KMS-11 (cell line): Measurements from ENCODE around the gene GPR173.

Experiments used
- H2AFZ ChIP-seq: fragments of 200-600 bp; sonication (generic); 2 replicates; pipeline ENCODE4 v1.6.1; 2016; ENCODE audit warnings: antibody characterized with exemption, mixed run types, low read depth
- H3K27ac ChIP-seq: fragments of 200-600 bp; sonication (generic); 2 replicates; pipeline ENCODE4 v1.6.1; 2016; ENCODE audit warnings: mild to moderate bottlenecking, mixed run types
- H3K27me3 ChIP-seq: fragments of 200-600 bp; sonication (generic); 2 replicates; pipeline ENCODE4 v1.6.1; 2017; ENCODE audit warnings: mild to moderate bottlenecking, low read depth, mixed run types, moderate library complexity; ENCODE audit not compliant: insufficient read depth
- H3K36me3 ChIP-seq: fragments of 200-600 bp; sonication (generic); 2 replicates; pipeline ENCODE4 v1.6.1; 2017; ENCODE audit warnings: mild to moderate bottlenecking, mixed run types; ENCODE audit not compliant: insufficient read depth
- H3K4me1 ChIP-seq: fragments of 200-600 bp; sonication (generic); 2 replicates; pipeline ENCODE4 v1.6.1; 2016; ENCODE audit warnings: mild to moderate bottlenecking, low read depth, mixed run types; ENCODE audit not compliant: poor library complexity, severe bottlenecking
- H3K4me2 ChIP-seq: fragments of 200-600 bp; sonication (generic); 2 replicates; pipeline ENCODE4 v1.7.0; 2016; ENCODE audit warnings: mild to moderate bottlenecking, mixed run types
- H3K4me3 ChIP-seq: fragments of 200-600 bp; sonication (generic); IDR thresholded peaks from 2 replicates; pipeline ENCODE4 v1.6.1; 2017; ENCODE audit warnings: low read depth, low read length, mixed read lengths; ENCODE audit not compliant: insufficient read depth
- H3K79me2 ChIP-seq: fragments of 200-600 bp; sonication (generic); 2 replicates; pipeline ENCODE4 v1.6.1; 2016; ENCODE audit warnings: low read depth, mixed run types; ENCODE audit not compliant: insufficient read depth
- H3K9ac ChIP-seq: fragments of 200-600 bp; sonication (generic); 2 replicates; pipeline ENCODE4 v1.6.1; 2016; ENCODE audit warnings: mild to moderate bottlenecking, mixed run types
- H4K20me1 ChIP-seq: fragments of 200-600 bp; sonication (generic); 2 replicates; pipeline ENCODE4 v1.6.1; 2016; ENCODE audit warnings: mild to moderate bottlenecking, mixed run types; ENCODE audit not compliant: insufficient read depth
- TF ChIP-seq, protein P1 (sequence below): fragments of 200-600 bp; sonication (generic); conservative IDR thresholded peaks from 2 replicates; pipeline ENCODE4 v1.6.1; 2017; ENCODE audit warnings: low read depth, mild to moderate bottlenecking, antibody characterized with exemption, low read length, moderate library complexity, mixed read lengths

The GPR173 gene

DNA sequence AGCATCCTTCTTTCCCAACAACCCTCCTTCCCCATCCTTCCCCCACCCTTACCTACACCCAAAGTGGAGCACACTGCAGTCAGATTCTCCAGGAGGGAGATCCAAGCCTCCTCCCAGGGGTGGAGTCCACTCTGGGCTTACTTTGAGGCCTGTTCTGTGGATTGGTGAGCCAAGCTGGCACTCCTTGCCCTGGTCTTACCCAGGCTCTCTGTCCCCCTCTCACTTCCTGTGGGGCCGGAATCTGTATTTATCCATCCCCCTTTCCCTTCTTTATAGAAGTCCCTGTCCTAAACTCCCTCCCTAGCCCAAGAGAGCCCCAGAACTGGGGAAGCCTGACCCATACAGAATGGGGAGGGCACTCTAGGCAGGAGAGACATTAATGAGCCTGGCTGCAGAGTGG is 30.4 kb downstream of the GPR173 start:
- H2AFZ ChIP-seq = no peak overlapping the region
- no peak overlapping the region for H3K4me2 ChIP-seq
- no peaks in the 10 kb centered on the region for H3K4me1 ChIP-seq
- H3K36me3 ChIP-seq = no peaks in the 10 kb centered on the region
- no peaks in the 10 kb centered on the region for H4K20me1 ChIP-seq
- no peak overlapping the region for H3K9ac ChIP-seq
- H3K4me3 ChIP-seq = no peak overlapping the region
- H3K27me3 ChIP-seq = no peaks in the 10 kb centered on the region
- H3K79me2 ChIP-seq = no peaks in the 10 kb centered on the region
- TF ChIP-seq, protein P1, sequence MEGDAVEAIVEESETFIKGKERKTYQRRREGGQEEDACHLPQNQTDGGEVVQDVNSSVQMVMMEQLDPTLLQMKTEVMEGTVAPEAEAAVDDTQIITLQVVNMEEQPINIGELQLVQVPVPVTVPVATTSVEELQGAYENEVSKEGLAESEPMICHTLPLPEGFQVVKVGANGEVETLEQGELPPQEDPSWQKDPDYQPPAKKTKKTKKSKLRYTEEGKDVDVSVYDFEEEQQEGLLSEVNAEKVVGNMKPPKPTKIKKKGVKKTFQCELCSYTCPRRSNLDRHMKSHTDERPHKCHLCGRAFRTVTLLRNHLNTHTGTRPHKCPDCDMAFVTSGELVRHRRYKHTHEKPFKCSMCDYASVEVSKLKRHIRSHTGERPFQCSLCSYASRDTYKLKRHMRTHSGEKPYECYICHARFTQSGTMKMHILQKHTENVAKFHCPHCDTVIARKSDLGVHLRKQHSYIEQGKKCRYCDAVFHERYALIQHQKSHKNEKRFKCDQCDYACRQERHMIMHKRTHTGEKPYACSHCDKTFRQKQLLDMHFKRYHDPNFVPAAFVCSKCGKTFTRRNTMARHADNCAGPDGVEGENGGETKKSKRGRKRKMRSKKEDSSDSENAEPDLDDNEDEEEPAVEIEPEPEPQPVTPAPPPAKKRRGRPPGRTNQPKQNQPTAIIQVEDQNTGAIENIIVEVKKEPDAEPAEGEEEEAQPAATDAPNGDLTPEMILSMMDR = no peak
- no peak overlapping the region for H3K27ac ChIP-seq

DNA sequence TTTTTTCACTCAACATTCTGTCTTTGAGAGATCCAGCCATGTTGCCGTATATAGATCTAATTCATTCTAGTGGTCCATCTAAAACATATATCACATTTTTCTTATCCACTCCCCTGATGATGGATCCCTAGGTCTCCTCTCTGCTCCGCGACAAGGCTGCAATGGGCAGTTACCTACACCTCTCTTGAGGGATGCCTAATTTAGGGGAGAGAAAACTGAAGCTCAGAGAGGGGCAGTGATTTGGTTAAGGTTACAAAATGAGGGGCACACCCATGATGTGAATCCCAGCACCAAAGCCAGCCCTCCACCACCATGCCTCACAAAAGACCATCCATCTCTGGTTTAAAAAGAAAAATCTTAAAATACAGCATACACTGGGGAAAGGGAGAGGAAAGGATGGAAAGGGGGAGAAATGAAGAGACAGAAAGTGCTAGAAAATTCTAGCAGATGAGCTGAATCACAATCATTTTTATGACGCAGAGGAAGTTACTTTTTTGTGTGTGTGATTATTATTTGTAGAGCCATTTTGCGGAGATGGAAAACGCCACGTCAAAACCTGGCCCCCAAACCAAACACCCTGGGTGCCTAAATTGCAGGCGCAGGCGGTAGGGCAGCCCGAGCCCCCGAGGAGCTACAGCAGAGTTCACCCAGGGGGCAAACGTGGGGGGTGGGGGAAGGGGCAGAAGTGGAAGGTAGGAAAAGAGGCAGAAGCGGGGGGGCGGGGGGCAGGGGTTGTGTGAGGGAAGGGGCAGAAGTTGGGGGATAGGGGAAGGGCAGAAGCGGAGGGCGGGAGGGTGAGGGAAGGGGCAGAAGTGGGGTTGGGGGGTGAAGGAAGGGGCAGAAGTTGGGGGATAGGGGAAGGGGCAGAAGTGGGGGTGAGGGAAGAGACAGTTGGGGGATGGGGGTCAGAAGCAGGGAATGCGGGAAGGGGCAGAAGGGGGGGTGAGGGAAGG is 32.3 kb downstream of the GPR173 start:
- Histone ChIP-seq H3K79me2 (no peaks in the 10 kb centered on the region), H4K20me1 (no peaks in the 10 kb centered on the region), H3K4me1 (no peaks in the 10 kb centered on the region), H3K27ac (no peak overlapping the region), H3K27me3 (no peaks in the 10 kb centered on the region), H3K4me2 (no peak overlapping the region), H2AFZ (no peak overlapping the region), H3K9ac (no peak overlapping the region), H3K4me3 (no peak overlapping the region), H3K36me3 (no peaks in the 10 kb centered on the region)
- TF ChIP-seq, protein P1 = no peak

DNA sequence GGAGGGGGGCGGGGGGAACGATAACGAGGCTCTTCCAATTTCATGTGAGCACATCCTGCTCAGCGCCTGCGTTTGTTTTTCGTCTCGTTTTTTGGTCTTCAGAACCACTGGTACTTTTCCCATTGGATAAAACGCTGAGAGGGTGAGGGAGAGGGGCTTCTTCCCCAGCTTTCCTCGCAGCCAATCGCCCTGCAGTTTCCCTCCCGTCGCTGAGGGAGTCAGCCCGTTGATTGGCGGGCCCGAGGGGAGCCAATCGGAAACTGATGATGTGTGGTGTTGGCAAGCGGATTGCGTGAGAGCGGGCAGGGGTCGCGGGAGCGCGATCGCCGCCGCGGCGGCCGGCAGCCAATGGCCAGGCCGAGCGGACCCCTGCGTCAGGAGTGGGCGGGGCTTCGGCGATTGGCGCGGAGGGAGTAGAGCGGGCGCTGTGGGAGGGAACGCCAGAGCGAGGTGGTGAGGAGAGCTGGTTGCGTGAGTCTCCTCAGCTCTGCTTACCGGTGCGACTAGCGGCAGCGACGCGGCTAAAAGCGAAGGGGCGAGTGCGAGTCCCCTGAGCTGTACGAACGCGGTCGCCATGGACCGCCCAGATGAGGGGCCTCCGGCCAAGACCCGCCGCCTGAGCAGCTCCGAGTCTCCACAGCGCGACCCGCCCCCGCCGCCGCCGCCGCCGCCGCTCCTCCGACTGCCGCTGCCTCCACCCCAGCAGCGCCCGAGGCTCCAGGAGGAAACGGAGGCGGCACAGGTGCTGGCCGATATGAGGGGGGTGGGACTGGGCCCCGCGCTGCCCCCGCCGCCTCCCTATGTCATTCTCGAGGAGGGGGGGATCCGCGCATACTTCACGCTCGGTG is 33.6 kb downstream of the GPR173 start, which contains the start of gene TSPYL2:
TSPYL2 (plus strand) TSS at position 443 of the 848 bp plus-strand sequence; CDS start at position 575, 132 bp downstream.
- H4K20me1 ChIP-seq = no peaks in the 10 kb centered on the region
- H3K4me2 ChIP-seq = peak within 1 kb of the TSS; percentile 66
- peak within 1 kb of the TSS; percentile 48; the same call in 1 of the 2 replicates for H3K27ac ChIP-seq
- H2AFZ ChIP-seq = peak within 1 kb of the TSS; percentile 18
- H3K27me3 ChIP-seq = no peaks in the 10 kb centered on the region
- no peak within 1 kb of the TSS for H3K4me3 ChIP-seq
- no peaks in the 10 kb centered on the region for H3K4me1 ChIP-seq
- H3K9ac ChIP-seq = peak within 1 kb of the TSS; percentile 58; the same call in 1 of the 2 replicates
- H3K79me2 ChIP-seq = no peaks in the 10 kb centered on the region
- TF ChIP-seq, protein P1 = no peak
- no peaks in the 10 kb centered on the region for H3K36me3 ChIP-seq

DNA sequence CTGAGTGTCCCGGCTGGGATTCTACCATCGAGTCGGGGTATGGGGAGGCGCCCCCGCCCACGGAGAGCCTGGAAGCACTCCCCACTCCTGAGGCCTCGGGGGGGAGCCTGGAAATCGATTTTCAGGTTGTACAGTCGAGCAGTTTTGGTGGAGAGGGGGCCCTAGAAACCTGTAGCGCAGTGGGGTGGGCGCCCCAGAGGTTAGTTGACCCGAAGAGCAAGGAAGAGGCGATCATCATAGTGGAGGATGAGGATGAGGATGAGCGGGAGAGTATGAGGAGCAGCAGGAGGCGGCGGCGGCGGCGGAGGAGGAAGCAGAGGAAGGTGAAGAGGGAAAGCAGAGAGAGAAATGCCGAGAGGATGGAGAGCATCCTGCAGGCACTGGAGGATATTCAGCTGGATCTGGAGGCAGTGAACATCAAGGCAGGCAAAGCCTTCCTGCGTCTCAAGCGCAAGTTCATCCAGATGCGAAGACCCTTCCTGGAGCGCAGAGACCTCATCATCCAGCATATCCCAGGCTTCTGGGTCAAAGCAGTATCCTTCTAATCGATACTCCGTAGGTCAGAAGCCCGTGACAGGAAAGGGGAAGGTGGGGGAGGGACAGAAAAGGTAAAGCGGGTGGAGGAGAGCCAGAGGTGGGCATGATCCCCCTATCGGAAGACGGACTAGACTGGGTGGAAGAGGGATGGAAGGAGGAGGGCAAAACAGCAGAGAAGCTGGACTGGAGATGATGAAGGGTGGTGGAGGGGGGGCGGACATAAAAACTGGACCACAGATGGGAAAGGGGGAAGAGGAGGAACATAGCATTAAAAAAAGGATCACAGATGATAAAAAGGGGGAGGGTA is 34.4 kb downstream of the GPR173 start:
- no peaks in the 10 kb centered on the region for H3K36me3 ChIP-seq
- H3K79me2 ChIP-seq = no peaks in the 10 kb centered on the region
- H3K27me3 ChIP-seq = no peaks in the 10 kb centered on the region
- no peaks in the 10 kb centered on the region for H3K4me1 ChIP-seq
- peak overlapping the region; percentile 32; the same call in 1 of the 2 replicates for H3K27ac ChIP-seq
- TF ChIP-seq, protein P1 = no peak
- H3K9ac ChIP-seq = peak overlapping the region; percentile 58; the same call in 1 of the 2 replicates
- no peaks in the 10 kb centered on the region for H4K20me1 ChIP-seq
- no peak overlapping the region for H3K4me3 ChIP-seq
- peak overlapping the region; percentile 66 for H3K4me2 ChIP-seq
- H2AFZ ChIP-seq = peak overlapping the region; percentile 18
